Measurements from ENCODE around the gene TAF4.

The TAF4 gene

DNA sequence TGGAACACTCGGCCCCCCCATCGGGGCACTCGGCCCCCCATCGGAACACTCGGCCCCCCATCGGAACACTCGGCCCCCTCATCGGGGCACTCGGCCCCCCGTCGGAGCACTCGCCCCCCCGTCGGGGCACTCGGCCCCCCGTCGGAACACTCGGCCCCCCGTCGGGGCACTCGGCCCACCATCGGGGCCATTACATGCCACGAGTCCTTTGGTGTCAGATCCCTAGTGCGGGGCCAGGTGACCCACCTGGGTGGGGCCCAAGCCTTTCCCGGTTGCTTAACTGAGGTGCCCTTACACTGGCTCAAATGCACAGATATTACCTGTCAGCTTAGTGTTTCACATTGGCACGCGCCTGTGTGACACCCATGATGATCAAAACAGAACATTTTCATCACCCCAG lies 95.9 kb downstream of the TAF4 start:
- Histone ChIP-seq H3K79me2 (ENCODE audit: insufficient read depth, low read length) (no peaks in the 10 kb centered on the region), H3K27me3 (ENCODE audit: low read length) (no peaks in the 10 kb centered on the region), H3F3A (ENCODE audit: insufficient read depth) (no peaks in the 10 kb centered on the region)

DNA sequence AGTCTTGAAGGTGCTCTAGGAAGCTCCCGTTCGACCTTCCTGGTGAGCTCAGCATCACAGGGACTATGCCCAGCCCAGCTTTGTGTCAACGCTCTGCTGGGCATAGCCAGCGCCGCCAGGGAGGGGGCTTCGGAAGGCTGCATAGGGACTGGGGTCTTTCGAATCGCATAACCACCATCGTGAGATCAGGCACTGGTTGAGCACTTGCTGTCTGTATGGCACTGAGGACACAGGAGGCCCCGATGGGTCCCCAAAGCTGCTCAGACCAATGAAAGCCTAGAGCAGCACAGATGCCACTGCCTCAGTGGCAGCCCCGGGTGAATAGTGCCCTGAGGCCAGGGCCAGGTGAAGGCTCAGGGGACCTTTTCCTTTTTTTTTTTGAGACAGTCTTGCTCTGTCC lies 96.7 kb downstream of the TAF4 start:
- no peaks in the 10 kb centered on the region for H3K9me2 ChIP-seq (replicated peaks; ENCODE audit: insufficient read depth, low read length)
- no peak overlapping the region for H3K4me3 ChIP-seq (ENCODE audit: insufficient read depth, low read length, poor library complexity, severe bottlenecking)
- H3K27ac ChIP-seq (ENCODE audit: low read depth, low read length), result no peak overlapping the region
- TF ChIP-seq EZH2phosphoT487 (conservative IDR thresholded peaks at IDR 0.05; ENCODE audit: low read length), result no peak
- TF ChIP-seq, protein P1, sequence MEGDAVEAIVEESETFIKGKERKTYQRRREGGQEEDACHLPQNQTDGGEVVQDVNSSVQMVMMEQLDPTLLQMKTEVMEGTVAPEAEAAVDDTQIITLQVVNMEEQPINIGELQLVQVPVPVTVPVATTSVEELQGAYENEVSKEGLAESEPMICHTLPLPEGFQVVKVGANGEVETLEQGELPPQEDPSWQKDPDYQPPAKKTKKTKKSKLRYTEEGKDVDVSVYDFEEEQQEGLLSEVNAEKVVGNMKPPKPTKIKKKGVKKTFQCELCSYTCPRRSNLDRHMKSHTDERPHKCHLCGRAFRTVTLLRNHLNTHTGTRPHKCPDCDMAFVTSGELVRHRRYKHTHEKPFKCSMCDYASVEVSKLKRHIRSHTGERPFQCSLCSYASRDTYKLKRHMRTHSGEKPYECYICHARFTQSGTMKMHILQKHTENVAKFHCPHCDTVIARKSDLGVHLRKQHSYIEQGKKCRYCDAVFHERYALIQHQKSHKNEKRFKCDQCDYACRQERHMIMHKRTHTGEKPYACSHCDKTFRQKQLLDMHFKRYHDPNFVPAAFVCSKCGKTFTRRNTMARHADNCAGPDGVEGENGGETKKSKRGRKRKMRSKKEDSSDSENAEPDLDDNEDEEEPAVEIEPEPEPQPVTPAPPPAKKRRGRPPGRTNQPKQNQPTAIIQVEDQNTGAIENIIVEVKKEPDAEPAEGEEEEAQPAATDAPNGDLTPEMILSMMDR (IDR thresholded peaks at IDR 0.05; ENCODE audit: insufficient read depth, low read length, poor library complexity, severe bottlenecking), result no peak
- H3K79me2 ChIP-seq (ENCODE audit: insufficient read depth, low read length), result no peaks in the 10 kb centered on the region
- no peak overlapping the region for H2AFZ ChIP-seq (ENCODE audit: low read depth, low read length, severe bottlenecking)
- H3K4me2 ChIP-seq (ENCODE audit: low read depth, low read length, poor library complexity, severe bottlenecking), result no peak overlapping the region
- H3K9ac ChIP-seq (ENCODE audit: low read length), result no peak overlapping the region
- H3K9me3 ChIP-seq (ENCODE audit: insufficient read depth, low read length), result no peaks in the 10 kb centered on the region
- H3K36me3 ChIP-seq (ENCODE audit: low read length), result no peaks in the 10 kb centered on the region
- H3K27me3 ChIP-seq (ENCODE audit: low read length), result no peaks in the 10 kb centered on the region
- H4K20me1 ChIP-seq (ENCODE audit: low read depth, low read length), result no peaks in the 10 kb centered on the region
- no peaks in the 10 kb centered on the region for H3F3A ChIP-seq (ENCODE audit: insufficient read depth)

More for the DNA sequence above, 95.9 kb downstream of the TAF4 start:
- no peaks in the 10 kb centered on the region for H3K9me2 ChIP-seq (replicated peaks; ENCODE audit: insufficient read depth, low read length)
- H3K4me2 ChIP-seq (ENCODE audit: low read depth, low read length, poor library complexity, severe bottlenecking), result no peak overlapping the region
- no peaks in the 10 kb centered on the region for H3K9me3 ChIP-seq (ENCODE audit: insufficient read depth, low read length)
- no peaks in the 10 kb centered on the region for H4K20me1 ChIP-seq (ENCODE audit: low read depth, low read length)
- no peaks in the 10 kb centered on the region for H3K36me3 ChIP-seq (ENCODE audit: low read length)
- H3K4me3 ChIP-seq (ENCODE audit: insufficient read depth, low read length, poor library complexity, severe bottlenecking), result no peak overlapping the region
- TF ChIP-seq, protein P1 (IDR thresholded peaks at IDR 0.05; ENCODE audit: insufficient read depth, low read length, poor library complexity, severe bottlenecking), result no peak
- no peak for TF ChIP-seq EZH2phosphoT487 (conservative IDR thresholded peaks at IDR 0.05; ENCODE audit: low read length)
- no peak overlapping the region for H3K27ac ChIP-seq (ENCODE audit: low read depth, low read length)
- no peak overlapping the region for H3K9ac ChIP-seq (ENCODE audit: low read length)
- H2AFZ ChIP-seq (ENCODE audit: low read depth, low read length, severe bottlenecking), result no peak overlapping the region

DNA sequence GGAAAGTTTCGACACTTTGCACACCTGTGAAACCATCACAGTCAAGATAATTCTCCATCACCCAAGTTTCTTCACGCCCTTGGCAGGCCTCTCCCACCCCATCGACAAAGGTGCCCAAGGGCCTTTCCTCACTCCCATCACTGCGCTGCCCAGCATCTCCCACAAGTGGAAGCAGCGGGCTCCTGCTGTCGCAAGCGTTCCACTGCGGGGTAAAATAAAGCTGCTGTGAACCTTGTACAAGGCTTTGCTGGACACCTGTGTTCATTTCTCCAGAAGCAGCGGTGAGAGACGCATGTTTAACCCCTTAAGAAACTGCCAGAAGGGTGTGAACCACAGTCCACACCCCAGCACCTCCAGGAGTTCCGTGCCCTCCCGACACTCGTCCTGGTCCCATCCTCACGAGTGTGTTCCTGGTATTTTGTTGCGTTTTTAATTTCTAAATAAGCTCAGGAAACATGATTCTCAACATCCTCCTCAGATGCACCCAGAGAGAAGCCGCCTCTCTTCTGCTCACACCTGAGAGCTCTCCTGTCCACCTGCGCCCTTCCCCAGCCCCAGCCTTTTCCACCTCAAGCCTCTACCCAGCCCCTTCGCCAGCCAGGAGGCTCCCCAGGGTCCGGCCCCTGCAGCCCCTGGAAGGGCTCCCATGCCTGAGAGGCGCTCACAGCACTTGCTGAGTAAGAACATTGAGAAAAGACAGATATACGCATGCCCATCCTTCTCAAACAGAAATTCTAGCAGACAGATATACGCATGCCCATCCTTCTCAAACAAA lies 97.5 kb downstream of the TAF4 start:
- H3F3A ChIP-seq (ENCODE audit: insufficient read depth), result no peaks in the 10 kb centered on the region
- no peaks in the 10 kb centered on the region for H3K36me3 ChIP-seq (ENCODE audit: low read length)
- H4K20me1 ChIP-seq (ENCODE audit: low read depth, low read length), result no peaks in the 10 kb centered on the region
- H3K79me2 ChIP-seq (ENCODE audit: insufficient read depth, low read length), result no peaks in the 10 kb centered on the region
- no peaks in the 10 kb centered on the region for H3K27me3 ChIP-seq (ENCODE audit: low read length)
- no peak overlapping the region for H3K27ac ChIP-seq (ENCODE audit: low read depth, low read length)
- H3K9me3 ChIP-seq (ENCODE audit: insufficient read depth, low read length), result no peaks in the 10 kb centered on the region
- no peak overlapping the region for H3K9ac ChIP-seq (ENCODE audit: low read length)
- H3K4me3 ChIP-seq (ENCODE audit: insufficient read depth, low read length, poor library complexity, severe bottlenecking), result no peak overlapping the region
- TF ChIP-seq, protein P1 (IDR thresholded peaks at IDR 0.05; ENCODE audit: insufficient read depth, low read length, poor library complexity, severe bottlenecking), result no peak
- no peak for TF ChIP-seq EZH2phosphoT487 (conservative IDR thresholded peaks at IDR 0.05; ENCODE audit: low read length)
- no peak overlapping the region for H2AFZ ChIP-seq (ENCODE audit: low read depth, low read length, severe bottlenecking)
- H3K4me2 ChIP-seq (ENCODE audit: low read depth, low read length, poor library complexity, severe bottlenecking), result no peak overlapping the region
- H3K9me2 ChIP-seq (replicated peaks; ENCODE audit: insufficient read depth, low read length), result no peaks in the 10 kb centered on the region
